ENCODE measurements around the gene ANKS1B.
A peak's percentile ranks its signal among the peaks of the same experiment; 100 is the strongest.

The ANKS1B gene

GRCh38 chr12:98796745-98797144 lies 1188.0 kb downstream of the ANKS1B start (continued):
- TF ChIP-seq REST (tag by site-specific recombination; IDR thresholded peaks at IDR 0.05) (no peak), ZNF600 (tag by site-specific recombination; IDR thresholded peaks at IDR 0.05) (no peak), ZNF311 (tag by site-specific recombination; IDR thresholded peaks at IDR 0.05; ENCODE audit: borderline replicate concordance) (no peak), ZNF629 (tag by site-specific recombination; IDR thresholded peaks at IDR 0.05) (no peak), ZNF148 (tag by site-specific recombination; IDR thresholded peaks at IDR 0.05; ENCODE audit: borderline replicate concordance) (no peak), ZNF138 (tag by site-specific recombination; IDR thresholded peaks at IDR 0.05; ENCODE audit: borderline replicate concordance) (no peak)

DNA sequence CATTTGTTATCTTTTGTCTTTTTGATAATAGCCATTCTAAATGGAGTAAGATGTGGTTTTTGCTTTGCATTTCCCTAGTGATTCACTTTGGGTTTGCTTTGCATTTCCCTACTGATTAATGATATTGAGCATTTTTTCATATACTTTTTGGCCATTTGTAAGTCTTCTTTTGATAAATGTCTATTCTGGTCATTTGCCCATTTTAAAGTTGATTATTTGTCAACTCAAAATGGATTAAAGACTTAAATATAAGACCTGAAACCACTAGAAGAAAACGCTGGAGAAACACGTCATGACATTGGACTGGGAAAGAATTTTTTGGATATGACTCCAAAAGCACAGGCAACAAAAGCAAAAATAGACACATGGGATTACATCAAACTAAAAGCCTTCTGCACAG lies 1191.6 kb downstream of the ANKS1B start:
- TF ChIP-seq GLI2 (tag by site-specific recombination; IDR thresholded peaks at IDR 0.05; ENCODE audit: borderline replicate concordance, low read depth) (no peak), ZNF302 (tag by site-specific recombination; IDR thresholded peaks at IDR 0.05; ENCODE audit: low read depth) (no peak), ZNF488 (tag by site-specific recombination; IDR thresholded peaks at IDR 0.05) (no peak), ZNF140 (tag by site-specific recombination; IDR thresholded peaks at IDR 0.05) (no peak), ZNF37A (tag by site-specific recombination; IDR thresholded peaks at IDR 0.05) (no peak)
- TF ChIP-seq, protein P1, sequence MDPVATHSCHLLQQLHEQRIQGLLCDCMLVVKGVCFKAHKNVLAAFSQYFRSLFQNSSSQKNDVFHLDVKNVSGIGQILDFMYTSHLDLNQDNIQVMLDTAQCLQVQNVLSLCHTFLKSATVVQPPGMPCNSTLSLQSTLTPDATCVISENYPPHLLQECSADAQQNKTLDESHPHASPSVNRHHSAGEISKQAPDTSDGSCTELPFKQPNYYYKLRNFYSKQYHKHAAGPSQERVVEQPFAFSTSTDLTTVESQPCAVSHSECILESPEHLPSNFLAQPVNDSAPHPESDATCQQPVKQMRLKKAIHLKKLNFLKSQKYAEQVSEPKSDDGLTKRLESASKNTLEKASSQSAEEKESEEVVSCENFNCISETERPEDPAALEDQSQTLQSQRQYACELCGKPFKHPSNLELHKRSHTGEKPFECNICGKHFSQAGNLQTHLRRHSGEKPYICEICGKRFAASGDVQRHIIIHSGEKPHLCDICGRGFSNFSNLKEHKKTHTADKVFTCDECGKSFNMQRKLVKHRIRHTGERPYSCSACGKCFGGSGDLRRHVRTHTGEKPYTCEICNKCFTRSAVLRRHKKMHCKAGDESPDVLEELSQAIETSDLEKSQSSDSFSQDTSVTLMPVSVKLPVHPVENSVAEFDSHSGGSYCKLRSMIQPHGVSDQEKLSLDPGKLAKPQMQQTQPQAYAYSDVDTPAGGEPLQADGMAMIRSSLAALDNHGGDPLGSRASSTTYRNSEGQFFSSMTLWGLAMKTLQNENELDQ (tag by site-specific recombination; IDR thresholded peaks at IDR 0.05; ENCODE audit: low read depth): no peak
- ChIA-PET CTCF (no interaction called here), POLR2A (no interaction called here)
- Histone ChIP-seq H3K9me3 (ENCODE audit: control insufficient read depth, insufficient read depth, low read depth, low read length) (no peaks in the 10 kb centered on the region), H3K36me3 (ENCODE audit: control insufficient read depth in 2 of 2, insufficient read depth in 1 of 2, low read length in 2 of 2) (no peaks in the 10 kb centered on the region), H3K4me1 (ENCODE audit: control insufficient read depth, insufficient read depth, low read length) (no peaks in the 10 kb centered on the region), H3K4me3 (ENCODE audit: low read depth, low read length) (no peak overlapping the region), H3K27ac (ENCODE audit: extremely low read depth, low read depth, low read length) (no peak overlapping the region)

DNA sequence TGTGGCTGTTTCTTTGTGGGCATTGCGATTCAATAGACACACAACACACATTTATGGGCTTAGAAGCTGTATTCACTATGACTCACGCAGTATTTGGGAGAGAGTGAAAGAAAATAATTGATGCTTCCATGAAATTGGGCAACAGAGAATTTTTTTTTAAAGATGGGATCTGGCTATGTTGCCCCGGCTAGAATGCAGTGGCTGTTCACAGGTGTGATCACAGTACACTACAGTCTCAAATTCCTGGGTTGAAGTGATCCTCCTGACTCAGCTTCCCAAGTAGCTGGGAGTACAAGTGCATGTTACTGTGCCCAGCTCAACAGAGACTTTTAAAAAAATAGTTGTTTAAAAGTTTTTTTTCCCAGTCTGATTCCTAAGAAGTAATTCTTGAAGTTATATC lies 1193.3 kb downstream of the ANKS1B start:
- no peak overlapping the region for H3K27ac ChIP-seq (ENCODE audit: extremely low read depth, low read depth, low read length)
- peak; percentile 53; the same call in 1 of the 2 replicates for TF ChIP-seq ZNF121 (tag by site-specific recombination; IDR thresholded peaks at IDR 0.05)
- TF ChIP-seq GFI1B (tag by site-specific recombination; IDR thresholded peaks at IDR 0.05): no peak
- TF ChIP-seq KLF16 (tag by site-specific recombination; IDR thresholded peaks at IDR 0.05): no peak
- no peak for TF ChIP-seq SP3 (tag by site-specific recombination; IDR thresholded peaks at IDR 0.05)
- no peak for TF ChIP-seq ZNF404 (tag by site-specific recombination; IDR thresholded peaks at IDR 0.05)
- TF ChIP-seq, protein P2, sequence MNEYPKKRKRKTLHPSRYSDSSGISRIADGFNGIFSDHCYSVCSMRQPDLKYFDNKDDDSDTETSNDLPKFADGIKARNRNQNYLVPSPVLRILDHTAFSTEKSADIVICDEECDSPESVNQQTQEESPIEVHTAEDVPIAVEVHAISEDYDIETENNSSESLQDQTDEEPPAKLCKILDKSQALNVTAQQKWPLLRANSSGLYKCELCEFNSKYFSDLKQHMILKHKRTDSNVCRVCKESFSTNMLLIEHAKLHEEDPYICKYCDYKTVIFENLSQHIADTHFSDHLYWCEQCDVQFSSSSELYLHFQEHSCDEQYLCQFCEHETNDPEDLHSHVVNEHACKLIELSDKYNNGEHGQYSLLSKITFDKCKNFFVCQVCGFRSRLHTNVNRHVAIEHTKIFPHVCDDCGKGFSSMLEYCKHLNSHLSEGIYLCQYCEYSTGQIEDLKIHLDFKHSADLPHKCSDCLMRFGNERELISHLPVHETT (tag by site-specific recombination; IDR thresholded peaks at IDR 0.05): no peak
- TF ChIP-seq, protein P3, sequence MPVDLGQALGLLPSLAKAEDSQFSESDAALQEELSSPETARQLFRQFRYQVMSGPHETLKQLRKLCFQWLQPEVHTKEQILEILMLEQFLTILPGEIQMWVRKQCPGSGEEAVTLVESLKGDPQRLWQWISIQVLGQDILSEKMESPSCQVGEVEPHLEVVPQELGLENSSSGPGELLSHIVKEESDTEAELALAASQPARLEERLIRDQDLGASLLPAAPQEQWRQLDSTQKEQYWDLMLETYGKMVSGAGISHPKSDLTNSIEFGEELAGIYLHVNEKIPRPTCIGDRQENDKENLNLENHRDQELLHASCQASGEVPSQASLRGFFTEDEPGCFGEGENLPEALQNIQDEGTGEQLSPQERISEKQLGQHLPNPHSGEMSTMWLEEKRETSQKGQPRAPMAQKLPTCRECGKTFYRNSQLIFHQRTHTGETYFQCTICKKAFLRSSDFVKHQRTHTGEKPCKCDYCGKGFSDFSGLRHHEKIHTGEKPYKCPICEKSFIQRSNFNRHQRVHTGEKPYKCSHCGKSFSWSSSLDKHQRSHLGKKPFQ (tag by site-specific recombination; IDR thresholded peaks at IDR 0.05): no peak
- no peak for TF ChIP-seq ZBTB7A (tag by site-specific recombination; IDR thresholded peaks at IDR 0.05; ENCODE audit: low read depth)
- no peak for TF ChIP-seq SALL2 (tag by site-specific recombination; IDR thresholded peaks at IDR 0.05; ENCODE audit: borderline replicate concordance)
- ChIA-PET CTCF (interaction anchor here (0.7 kb wide), 1 partner anchor 21 kb away, joined by 5 read pairs; no protein-coding TSS in a partner anchor), POLR2A (no interaction called here)
- no peaks in the 10 kb centered on the region for H3K36me3 ChIP-seq (ENCODE audit: control insufficient read depth in 2 of 2, insufficient read depth in 1 of 2, low read length in 2 of 2)
- H3K4me3 ChIP-seq (ENCODE audit: low read depth, low read length): no peak overlapping the region
- no peaks in the 10 kb centered on the region for H3K9me3 ChIP-seq (ENCODE audit: control insufficient read depth, insufficient read depth, low read depth, low read length)
- no peaks in the 10 kb centered on the region for H3K4me1 ChIP-seq (ENCODE audit: control insufficient read depth, insufficient read depth, low read length)

All from HEK293 (cell line).